ENCODE data around the gene BLOC1S6.

BLOC1S6 gene

DNA sequence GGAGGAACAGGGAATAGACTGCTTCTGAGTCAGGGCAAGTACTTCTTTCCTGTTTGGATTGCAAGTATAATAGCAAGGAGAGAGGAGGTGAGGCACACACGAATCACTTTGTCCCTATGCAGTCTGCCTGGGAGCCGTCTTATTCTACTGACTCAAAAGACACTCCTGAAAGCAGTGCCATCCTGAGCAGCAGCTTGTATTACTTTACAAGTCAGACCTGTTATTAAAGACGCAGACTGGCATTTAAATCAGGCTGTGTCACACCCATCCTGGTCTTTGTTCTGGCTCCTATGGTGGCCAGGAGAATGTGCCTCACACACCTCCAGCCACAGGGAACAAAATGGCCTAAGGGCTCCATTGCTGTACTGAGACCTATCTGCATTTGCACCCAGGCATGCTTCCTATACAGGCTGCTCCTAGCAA, 29.7 kb downstream of the BLOC1S6 start:
- TF ChIP-seq SIN3A (IDR thresholded peaks at IDR 0.05; ENCODE audit: borderline replicate concordance, insufficient read depth, low read length) (no peak), FOXP2 (optimal IDR thresholded peaks at IDR 0.05; ENCODE audit: borderline replicate concordance, extremely low read depth, extremely low read length, insufficient read depth) (no peak), POLR2AphosphoS5 (IDR thresholded peaks at IDR 0.05; ENCODE audit: low read depth, low read length) (no peak), TAF1 (IDR thresholded peaks at IDR 0.05; ENCODE audit: borderline replicate concordance, insufficient read depth, low read length) (no peak)
- TF ChIP-seq, protein P1, sequence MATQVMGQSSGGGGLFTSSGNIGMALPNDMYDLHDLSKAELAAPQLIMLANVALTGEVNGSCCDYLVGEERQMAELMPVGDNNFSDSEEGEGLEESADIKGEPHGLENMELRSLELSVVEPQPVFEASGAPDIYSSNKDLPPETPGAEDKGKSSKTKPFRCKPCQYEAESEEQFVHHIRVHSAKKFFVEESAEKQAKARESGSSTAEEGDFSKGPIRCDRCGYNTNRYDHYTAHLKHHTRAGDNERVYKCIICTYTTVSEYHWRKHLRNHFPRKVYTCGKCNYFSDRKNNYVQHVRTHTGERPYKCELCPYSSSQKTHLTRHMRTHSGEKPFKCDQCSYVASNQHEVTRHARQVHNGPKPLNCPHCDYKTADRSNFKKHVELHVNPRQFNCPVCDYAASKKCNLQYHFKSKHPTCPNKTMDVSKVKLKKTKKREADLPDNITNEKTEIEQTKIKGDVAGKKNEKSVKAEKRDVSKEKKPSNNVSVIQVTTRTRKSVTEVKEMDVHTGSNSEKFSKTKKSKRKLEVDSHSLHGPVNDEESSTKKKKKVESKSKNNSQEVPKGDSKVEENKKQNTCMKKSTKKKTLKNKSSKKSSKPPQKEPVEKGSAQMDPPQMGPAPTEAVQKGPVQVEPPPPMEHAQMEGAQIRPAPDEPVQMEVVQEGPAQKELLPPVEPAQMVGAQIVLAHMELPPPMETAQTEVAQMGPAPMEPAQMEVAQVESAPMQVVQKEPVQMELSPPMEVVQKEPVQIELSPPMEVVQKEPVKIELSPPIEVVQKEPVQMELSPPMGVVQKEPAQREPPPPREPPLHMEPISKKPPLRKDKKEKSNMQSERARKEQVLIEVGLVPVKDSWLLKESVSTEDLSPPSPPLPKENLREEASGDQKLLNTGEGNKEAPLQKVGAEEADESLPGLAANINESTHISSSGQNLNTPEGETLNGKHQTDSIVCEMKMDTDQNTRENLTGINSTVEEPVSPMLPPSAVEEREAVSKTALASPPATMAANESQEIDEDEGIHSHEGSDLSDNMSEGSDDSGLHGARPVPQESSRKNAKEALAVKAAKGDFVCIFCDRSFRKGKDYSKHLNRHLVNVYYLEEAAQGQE (IDR thresholded peaks at IDR 0.05; ENCODE audit: insufficient read depth in 1 of 2, low read depth in 2 of 2, low read length in 2 of 2): no peak

DNA sequence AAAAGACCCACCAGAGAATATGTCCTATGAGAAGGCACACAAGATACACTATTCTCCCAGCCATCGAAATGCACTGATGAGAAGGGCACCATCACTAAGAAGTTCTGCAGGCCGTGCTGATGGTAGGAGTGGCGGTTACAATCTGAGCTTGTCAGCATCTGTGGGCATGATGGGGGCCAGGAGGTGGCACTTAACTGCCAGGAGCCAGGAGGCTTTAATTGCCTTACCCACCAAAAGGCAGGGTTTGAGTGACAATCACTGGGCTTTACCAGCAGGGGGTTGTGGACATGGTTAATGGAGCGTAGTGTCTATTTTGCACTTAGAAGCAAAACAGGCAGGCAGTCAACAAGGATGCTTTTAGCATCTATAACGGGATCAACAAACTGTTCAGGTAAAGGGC, 31.6 kb downstream of the BLOC1S6 start:
- TF ChIP-seq POLR2AphosphoS5 (IDR thresholded peaks at IDR 0.05; ENCODE audit: low read depth, low read length) (no peak), FOXP2 (optimal IDR thresholded peaks at IDR 0.05; ENCODE audit: borderline replicate concordance, extremely low read depth, extremely low read length, insufficient read depth) (no peak), TAF1 (IDR thresholded peaks at IDR 0.05; ENCODE audit: borderline replicate concordance, insufficient read depth, low read length) (no peak)

DNA sequence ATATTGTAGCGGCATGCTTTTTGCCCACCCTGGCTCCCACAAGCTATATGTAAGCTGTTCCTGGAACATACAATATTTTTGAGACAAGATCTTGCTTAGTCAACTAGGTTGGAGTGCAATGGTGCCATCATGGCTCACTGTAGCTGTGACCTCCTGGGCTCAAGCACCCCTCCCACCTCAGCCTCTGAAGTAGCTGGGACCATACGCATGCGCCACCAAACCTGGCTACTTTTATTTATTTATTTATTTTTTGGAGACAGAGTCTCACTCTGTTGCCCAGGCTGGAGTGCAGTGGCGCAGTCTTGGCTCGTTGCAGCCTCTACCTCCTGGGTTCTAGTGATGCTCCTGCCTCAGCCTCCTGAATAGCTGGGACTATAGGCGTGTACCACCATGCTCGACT, 41.0 kb downstream of the BLOC1S6 start:
- TF ChIP-seq, protein P1 (IDR thresholded peaks at IDR 0.05; ENCODE audit: insufficient read depth in 1 of 2, low read depth in 2 of 2, low read length in 2 of 2): no peak
- TF ChIP-seq TAF1 (IDR thresholded peaks at IDR 0.05; ENCODE audit: borderline replicate concordance, insufficient read depth, low read length) (no peak), POLR2AphosphoS5 (IDR thresholded peaks at IDR 0.05; ENCODE audit: low read depth, low read length) (no peak), SIN3A (IDR thresholded peaks at IDR 0.05; ENCODE audit: borderline replicate concordance, insufficient read depth, low read length) (no peak), FOXP2 (optimal IDR thresholded peaks at IDR 0.05; ENCODE audit: borderline replicate concordance, extremely low read depth, extremely low read length, insufficient read depth) (no peak)

DNA sequence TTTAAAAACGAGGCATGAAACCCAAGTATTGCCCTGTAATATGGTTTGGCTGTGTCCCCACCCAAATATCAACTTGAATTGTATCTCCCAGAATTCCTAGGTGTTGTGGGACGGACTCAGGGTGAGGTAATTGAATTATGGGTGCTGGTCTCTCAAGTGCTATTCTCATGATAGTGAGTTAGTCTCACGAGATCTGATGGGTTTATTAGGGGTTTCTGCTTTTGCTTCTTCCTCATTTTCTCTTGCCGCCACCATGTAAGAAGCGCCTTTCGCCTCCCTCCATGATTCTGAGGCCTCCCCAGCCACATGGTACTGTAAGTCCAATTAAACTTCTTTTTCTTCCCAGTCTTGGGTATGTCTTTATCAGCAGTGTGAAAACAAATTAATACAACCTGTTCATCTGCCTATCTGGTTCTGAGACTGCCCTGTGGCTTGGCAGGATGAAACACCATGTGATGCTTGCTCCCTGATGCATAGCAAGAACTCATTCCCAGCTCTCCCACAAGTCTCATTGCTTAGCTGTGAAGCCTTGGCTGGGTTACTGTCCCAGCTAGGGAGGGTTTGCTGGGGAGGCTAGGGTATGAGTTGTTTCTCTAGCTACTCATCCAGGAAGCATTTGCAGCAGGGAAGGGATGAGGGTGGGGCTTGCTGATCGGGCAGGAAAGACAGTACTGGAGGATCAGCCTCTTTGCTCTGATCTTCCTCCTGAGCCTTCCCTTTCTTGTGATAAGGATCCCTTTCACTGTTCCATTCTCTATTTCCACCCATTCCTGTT, 43.9 kb downstream of the BLOC1S6 start:
- TF ChIP-seq TAF1 (IDR thresholded peaks at IDR 0.05; ENCODE audit: borderline replicate concordance, insufficient read depth, low read length) (peak; percentile 31; the same call in 1 of the 2 replicates), POLR2AphosphoS5 (IDR thresholded peaks at IDR 0.05; ENCODE audit: low read depth, low read length) (no peak)

DNA sequence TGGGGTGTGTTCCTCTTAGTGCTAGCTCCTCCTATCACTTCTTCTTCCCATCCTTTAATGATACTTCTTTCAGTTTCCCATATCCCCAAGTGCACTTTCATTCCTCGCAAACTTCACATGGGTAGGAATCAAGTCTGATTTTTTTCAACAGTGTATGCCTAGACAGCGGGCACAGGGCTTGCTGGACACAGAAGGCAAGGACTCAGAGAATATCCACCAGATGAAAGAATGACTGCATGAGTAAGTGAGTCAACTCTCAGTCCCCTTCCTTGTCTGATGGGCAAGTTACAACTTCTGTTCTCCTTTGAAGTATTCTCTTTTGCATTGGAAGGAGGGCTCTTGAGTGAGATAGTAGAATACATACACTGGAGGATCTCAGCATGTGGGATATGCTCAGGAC, 44.6 kb downstream of the BLOC1S6 start:
- TF ChIP-seq, protein P1 (IDR thresholded peaks at IDR 0.05; ENCODE audit: insufficient read depth in 1 of 2, low read depth in 2 of 2, low read length in 2 of 2): no peak
- TF ChIP-seq FOXP2 (optimal IDR thresholded peaks at IDR 0.05; ENCODE audit: borderline replicate concordance, extremely low read depth, extremely low read length, insufficient read depth): no peak
- no peak for TF ChIP-seq SIN3A (IDR thresholded peaks at IDR 0.05; ENCODE audit: borderline replicate concordance, insufficient read depth, low read length)
- no peak for TF ChIP-seq TAF1 (IDR thresholded peaks at IDR 0.05; ENCODE audit: borderline replicate concordance, insufficient read depth, low read length)
- TF ChIP-seq POLR2AphosphoS5 (IDR thresholded peaks at IDR 0.05; ENCODE audit: low read depth, low read length): no peak

DNA sequence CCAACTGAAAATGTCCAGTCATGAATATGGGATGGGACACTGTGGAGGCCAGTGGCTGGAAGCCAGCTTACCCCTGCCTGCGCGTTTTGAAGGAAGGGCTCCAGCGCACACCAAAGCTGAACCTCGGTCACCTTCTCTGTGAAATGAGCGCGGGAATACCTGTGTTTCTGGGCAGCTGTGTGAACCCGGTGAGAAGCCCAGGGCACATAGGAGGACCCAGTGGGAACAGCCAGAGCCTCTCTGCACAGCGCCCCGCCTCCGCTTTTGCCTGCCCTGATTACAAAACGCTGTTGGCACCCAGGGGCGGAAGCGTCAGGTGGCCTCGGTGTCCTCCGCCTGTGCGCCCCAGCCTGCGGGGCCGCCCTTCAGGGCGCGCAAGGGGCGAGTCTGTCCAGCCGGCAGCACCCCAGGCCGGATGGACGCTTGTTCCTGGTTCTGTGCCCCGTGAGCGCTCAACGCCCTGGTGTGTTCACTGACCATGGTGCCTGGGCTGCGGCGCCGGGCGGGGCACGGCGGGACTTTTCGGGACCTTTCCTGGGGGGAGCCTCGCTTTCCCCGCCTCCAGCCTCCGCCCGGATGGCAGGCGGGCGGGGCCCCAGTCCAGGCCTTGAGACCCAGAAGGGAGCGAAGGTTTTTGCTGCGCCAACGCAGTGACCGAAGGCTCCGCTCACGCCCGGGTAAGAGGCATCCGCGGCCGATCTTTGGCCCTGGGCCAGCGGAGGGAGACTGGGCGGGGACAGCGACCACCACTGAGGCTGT, 47.4 kb downstream of the BLOC1S6 start, which contains the start of gene SQOR:
SQOR (plus strand) TSS at position 598 of the 759 bp plus-strand sequence. CDS start 23,895 bp downstream, outside the sequence.
- TF ChIP-seq, protein P1 (IDR thresholded peaks at IDR 0.05; ENCODE audit: insufficient read depth in 1 of 2, low read depth in 2 of 2, low read length in 2 of 2): no peak
- no peak for TF ChIP-seq TAF1 (IDR thresholded peaks at IDR 0.05; ENCODE audit: borderline replicate concordance, insufficient read depth, low read length)
- TF ChIP-seq POLR2AphosphoS5 (IDR thresholded peaks at IDR 0.05; ENCODE audit: low read depth, low read length): no peak
- TF ChIP-seq SIN3A (IDR thresholded peaks at IDR 0.05; ENCODE audit: borderline replicate concordance, insufficient read depth, low read length): no peak
- no peak for TF ChIP-seq FOXP2 (optimal IDR thresholded peaks at IDR 0.05; ENCODE audit: borderline replicate concordance, extremely low read depth, extremely low read length, insufficient read depth)

Data from PFSK-1 (cell line).